ENCODE results near the gene ABLIM3.

- TF ChIP-seq CTCF (IDR thresholded peaks at IDR 0.05; ENCODE audit: insufficient read depth, low read depth, low read length) = no peak
- TF ChIP-seq EZH2 (IDR thresholded peaks at IDR 0.05; ENCODE audit: insufficient read depth, low read length) = no peak
These were observed 70.3 kb downstream of the ABLIM3 start for GRCh38 chr5:149211566-149211965.
